ENCODE data around the gene RNLS. TPM values are rescaled to one million over a fixed set of nuclear protein-coding genes. Genes with fewer than 3 reads are reported as not detected.
"Not testable (repeated sequence)": the region's sequence is repeated elsewhere in the genome, so short reads cannot be mapped to it uniquely, and the experiment has no call there.

The RNLS gene
- total RNA-seq, 2 experiments from 2014 or later: 1.2 to 1.8 TPM

- CTCF ChIA-PET: no interaction called here
- peaks cover 6% of the 10 kb centered on the region for H3K27me3 Mint-ChIP-seq
- POLR2A ChIA-PET: no interaction called here
- no peak for DNase-seq
- no peak overlapping the region for H3K4me3 Mint-ChIP-seq
- peaks cover 7% of the 10 kb centered on the region for H3K4me1 Mint-ChIP-seq
- H3K27ac Mint-ChIP-seq: no peak overlapping the region
- peaks cover 29% of the 10 kb centered on the region for H3K9me3 Mint-ChIP-seq
- H3K36me3 Mint-ChIP-seq (ENCODE audit: low read depth): peaks cover 30% of the 10 kb centered on the region
Observed at GRCh38 chr10:88315755-88316154, 267.4 kb downstream of the RNLS start.

DNA sequence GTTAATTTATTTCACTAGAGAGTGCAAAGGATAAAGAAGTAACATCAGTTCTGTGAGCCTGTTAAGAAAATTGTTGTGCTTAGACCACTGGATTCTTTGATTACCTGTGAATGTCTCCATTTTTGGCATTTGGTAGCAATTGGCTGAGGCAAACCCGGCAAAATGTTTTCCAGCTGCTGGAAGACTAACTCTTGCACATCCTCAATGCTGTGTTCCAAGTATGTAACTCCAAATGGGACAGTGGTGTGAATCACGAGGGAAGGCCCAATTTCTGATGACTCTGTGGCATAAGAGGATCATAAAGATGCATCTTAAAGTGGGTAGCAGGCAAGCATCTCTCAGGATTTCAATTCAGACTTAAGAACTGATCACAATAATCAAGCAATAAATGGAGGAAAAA, 268.8 kb downstream of the RNLS start:
- H3K36me3 Mint-ChIP-seq (ENCODE audit: low read depth): peaks cover 17% of the 10 kb centered on the region
- H3K27ac Mint-ChIP-seq: no peak overlapping the region
- ChIA-PET CTCF (interaction anchor here (1.3 kb wide), 1 partner anchor 31 kb away, joined by 3 read pairs; no protein-coding TSS in a partner anchor), POLR2A (no interaction called here)
- peaks cover 7% of the 10 kb centered on the region for H3K4me1 Mint-ChIP-seq
- H3K27me3 Mint-ChIP-seq: peaks cover 6% of the 10 kb centered on the region
- no peak overlapping the region for H3K4me3 Mint-ChIP-seq
- DNase-seq: no peak
- peaks cover 15% of the 10 kb centered on the region for H3K9me3 Mint-ChIP-seq

DNA sequence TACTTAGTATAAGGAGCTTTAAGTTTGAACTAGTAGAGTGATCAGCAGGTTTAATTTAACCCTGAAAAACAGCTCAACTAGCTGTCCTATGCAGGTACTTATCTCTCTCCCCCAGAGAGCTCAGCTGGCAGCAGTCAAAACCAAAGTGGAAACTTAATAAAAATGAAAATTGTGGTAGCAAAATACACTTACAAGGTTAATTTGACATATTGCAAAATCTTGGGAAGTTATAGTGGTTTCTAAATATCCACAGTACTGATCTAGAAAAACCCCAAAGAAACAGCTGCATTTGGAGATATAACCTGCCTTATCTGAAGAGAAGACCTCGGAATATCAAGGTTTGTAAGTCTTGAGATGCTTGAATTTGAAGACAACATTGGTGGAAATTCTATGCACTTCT, 269.2 kb downstream of the RNLS start:
- H3K9me3 Mint-ChIP-seq: peaks cover 10% of the 10 kb centered on the region
- DNase-seq: no peak
- ChIA-PET POLR2A (interaction anchor here (0.7 kb wide), 1 partner anchor 104 kb away, joined by 3 read pairs; no protein-coding TSS in a partner anchor), CTCF (interaction anchor here (1.3 kb wide), 1 partner anchor 30 kb away, joined by 3 read pairs; no protein-coding TSS in a partner anchor)
- H3K4me1 Mint-ChIP-seq: peaks cover 7% of the 10 kb centered on the region
- no peak overlapping the region for H3K4me3 Mint-ChIP-seq
- H3K27me3 Mint-ChIP-seq: peaks cover 6% of the 10 kb centered on the region
- peaks cover 14% of the 10 kb centered on the region for H3K36me3 Mint-ChIP-seq (ENCODE audit: low read depth)
- no peak overlapping the region for H3K27ac Mint-ChIP-seq

DNA sequence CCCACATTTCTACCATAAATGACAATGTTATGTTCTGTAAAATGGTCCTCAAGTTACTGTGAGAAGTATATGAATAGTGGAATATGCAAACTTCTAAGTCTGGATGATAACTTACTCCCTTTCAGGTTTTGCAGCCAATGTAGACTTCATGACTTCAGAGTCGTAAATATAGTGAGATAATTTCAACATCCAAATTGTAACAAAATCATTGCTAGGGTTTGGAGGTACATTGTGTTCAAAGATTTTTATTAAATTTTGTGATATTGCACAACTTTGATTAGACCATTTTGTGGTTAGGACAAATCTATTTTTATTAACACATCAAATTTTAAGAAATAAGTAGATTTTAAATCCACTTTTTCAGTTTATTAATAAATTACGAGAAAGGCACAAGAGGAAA, 270.3 kb downstream of the RNLS start:
- Mint-ChIP-seq H3K4me3 (no peak overlapping the region), H3K4me1 (peaks cover 7% of the 10 kb centered on the region), H3K9me3 (peaks cover 7% of the 10 kb centered on the region), H3K36me3 (ENCODE audit: low read depth) (peaks cover 12% of the 10 kb centered on the region), H3K27me3 (peaks cover 6% of the 10 kb centered on the region), H3K27ac (no peak overlapping the region)
- ChIA-PET CTCF (no interaction called here), POLR2A (no interaction called here)
- no peak for DNase-seq

GRCh38 chr10:88311264-88311663, 271.9 kb downstream of the RNLS start:
- no peak for DNase-seq
- H3K9me3 Mint-ChIP-seq: peaks cover 5% of the 10 kb centered on the region
- peaks cover 7% of the 10 kb centered on the region for H3K36me3 Mint-ChIP-seq (ENCODE audit: low read depth)
- ChIA-PET POLR2A (no interaction called here), CTCF (interaction anchor here (0.6 kb wide), 1 partner anchor 1101 kb away, joined by 3 read pairs; no protein-coding TSS in a partner anchor)
- no peak overlapping the region for H3K27ac Mint-ChIP-seq
- H3K27me3 Mint-ChIP-seq: peaks cover 10% of the 10 kb centered on the region
- H3K4me1 Mint-ChIP-seq: peaks cover 7% of the 10 kb centered on the region
- H3K4me3 Mint-ChIP-seq: no peak overlapping the region

DNA sequence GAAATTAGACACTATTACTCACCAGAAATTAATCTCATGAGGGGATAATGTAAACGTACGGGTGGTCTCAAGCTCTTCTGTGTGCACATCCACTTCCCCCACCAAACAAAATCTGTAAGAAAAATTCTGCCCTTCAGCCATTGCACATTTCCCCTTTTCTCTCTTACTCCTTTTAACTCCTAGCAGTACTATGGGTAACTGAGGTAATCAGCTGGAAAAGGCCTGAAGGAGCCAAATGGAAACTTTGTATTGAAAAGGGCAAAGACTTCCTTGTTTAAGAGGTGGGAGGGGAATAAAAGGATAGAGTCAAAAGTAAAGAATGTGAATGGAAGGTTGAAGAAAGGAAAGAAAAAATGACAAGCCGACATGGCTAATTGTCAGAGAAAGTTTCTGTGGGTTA, 273.8 kb downstream of the RNLS start:
- no peak overlapping the region for H3K27ac Mint-ChIP-seq
- H3K4me3 Mint-ChIP-seq: no peak overlapping the region
- CTCF ChIA-PET: interaction anchor here (1.0 kb wide), 1 partner anchor 21 kb away, joined by 3 read pairs; no protein-coding TSS in a partner anchor

GRCh38 chr10:88308361-88308760, 274.8 kb downstream of the RNLS start:
- DNase-seq; H3K4me1 Mint-ChIP-seq; CTCF ChIA-PET; H3K4me3 Mint-ChIP-seq; POLR2A ChIA-PET; H3K36me3 Mint-ChIP-seq (ENCODE audit: low read depth); H3K27me3 Mint-ChIP-seq; H3K27ac Mint-ChIP-seq; H3K9me3 Mint-ChIP-seq: not testable (repeated sequence)

More for the DNA sequence above, 273.8 kb downstream of the RNLS start:
- H3K27me3 Mint-ChIP-seq: peaks cover 8% of the 10 kb centered on the region
- POLR2A ChIA-PET: no interaction called here
- peaks cover 7% of the 10 kb centered on the region for H3K36me3 Mint-ChIP-seq (ENCODE audit: low read depth)
- no peak for DNase-seq
- peaks cover 8% of the 10 kb centered on the region for H3K9me3 Mint-ChIP-seq
- H3K4me1 Mint-ChIP-seq: peaks cover 7% of the 10 kb centered on the region

DNA sequence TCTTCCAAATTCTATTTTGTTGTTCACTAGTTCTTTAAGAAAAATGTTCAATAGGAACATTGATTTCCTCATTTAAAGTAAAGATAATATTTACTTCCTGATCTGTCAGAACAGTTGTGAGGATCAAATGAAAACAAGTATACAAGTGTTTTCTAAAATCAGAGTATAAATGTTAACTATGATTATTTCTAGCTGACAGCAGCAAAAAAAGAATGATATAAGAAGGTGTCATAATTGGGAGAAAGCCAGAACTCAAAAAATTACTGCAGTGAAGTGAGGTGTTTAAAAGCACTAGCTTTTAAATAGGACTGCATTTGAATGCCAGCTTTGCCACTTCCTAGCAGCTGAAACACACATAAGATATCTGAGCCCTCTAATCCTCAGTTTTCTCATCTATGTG, 283.3 kb downstream of the RNLS start:
- Mint-ChIP-seq H3K9me3 (peaks cover 13% of the 10 kb centered on the region), H3K27me3 (no peaks in the 10 kb centered on the region), H3K36me3 (ENCODE audit: low read depth) (peaks cover 4% of the 10 kb centered on the region), H3K4me1 (peaks cover 9% of the 10 kb centered on the region), H3K27ac (no peak overlapping the region), H3K4me3 (no peak overlapping the region)
- no peak for DNase-seq
- CTCF ChIA-PET: no interaction called here
- POLR2A ChIA-PET: no interaction called here

- H3K36me3 Mint-ChIP-seq (ENCODE audit: low read depth): peaks cover 4% of the 10 kb centered on the region
- DNase-seq: no peak
- no peaks in the 10 kb centered on the region for H3K27me3 Mint-ChIP-seq
- peaks cover 12% of the 10 kb centered on the region for H3K4me1 Mint-ChIP-seq
- peaks cover 5% of the 10 kb centered on the region for H3K9me3 Mint-ChIP-seq
- no peak overlapping the region for H3K4me3 Mint-ChIP-seq
- ChIA-PET CTCF (no interaction called here), POLR2A (no interaction called here)
- no peak overlapping the region for H3K27ac Mint-ChIP-seq
Observed at GRCh38 chr10:88297103-88297502, 286.0 kb downstream of the RNLS start.

- Mint-ChIP-seq H3K27ac (no peak overlapping the region), H3K36me3 (ENCODE audit: low read depth) (peaks cover 4% of the 10 kb centered on the region), H3K9me3 (no peaks in the 10 kb centered on the region), H3K4me1 (peaks cover 5% of the 10 kb centered on the region), H3K4me3 (no peak overlapping the region), H3K27me3 (no peaks in the 10 kb centered on the region)
- CTCF ChIA-PET: interaction anchor here (3.5 kb wide), 1 partner anchor 13 kb away, joined by 11 read pairs; no protein-coding TSS in a partner anchor
- POLR2A ChIA-PET: no interaction called here
- DNase-seq: no peak
Observed at GRCh38 chr10:88293651-88294230, 289.4 kb downstream of the RNLS start.

DNA sequence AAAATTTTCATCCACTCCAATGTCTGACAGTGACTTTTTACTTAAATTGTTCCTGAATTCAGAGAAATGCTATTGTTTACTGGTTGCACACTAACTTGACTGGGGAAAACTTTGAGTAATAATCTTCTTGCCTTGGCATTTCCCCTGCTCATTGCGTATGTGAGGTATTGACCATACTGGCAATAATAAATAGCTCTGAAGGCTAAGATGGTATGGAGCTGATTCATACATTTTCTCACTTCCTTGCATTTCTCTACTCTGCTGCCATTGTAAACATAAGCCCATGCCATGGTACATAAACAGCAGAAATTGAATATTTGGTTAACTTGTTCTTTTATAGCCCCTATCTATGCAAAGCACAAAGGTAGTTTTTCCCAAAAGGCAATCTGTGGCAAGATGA, 290.0 kb downstream of the RNLS start:
- CTCF ChIA-PET: interaction anchor here (0.7 to 3.5 kb wide), 2 partner anchors 13 to 652 kb away, joined by 3 to 11 read pairs; no protein-coding TSS in a partner anchor
- Mint-ChIP-seq H3K9me3 (no peaks in the 10 kb centered on the region), H3K27ac (no peak overlapping the region), H3K36me3 (ENCODE audit: low read depth) (peaks cover 3% of the 10 kb centered on the region), H3K4me1 (peaks cover 5% of the 10 kb centered on the region), H3K4me3 (no peak overlapping the region), H3K27me3 (no peaks in the 10 kb centered on the region)
- no peak for DNase-seq
- POLR2A ChIA-PET: no interaction called here

- no peak overlapping the region for H3K4me3 Mint-ChIP-seq
- H3K36me3 Mint-ChIP-seq (ENCODE audit: low read depth): peaks cover 5% of the 10 kb centered on the region
- peaks cover 5% of the 10 kb centered on the region for H3K4me1 Mint-ChIP-seq
- H3K27me3 Mint-ChIP-seq: no peaks in the 10 kb centered on the region
- H3K9me3 Mint-ChIP-seq: no peaks in the 10 kb centered on the region
- no peak for DNase-seq
- ChIA-PET POLR2A (no interaction called here), CTCF (interaction anchor here (1.1 to 3.5 kb wide), 2 partner anchors 12 kb away, joined by 6 to 11 read pairs; no protein-coding TSS in a partner anchor)
- no peak overlapping the region for H3K27ac Mint-ChIP-seq
Observed at GRCh38 chr10:88292185-88292514, 291.0 kb downstream of the RNLS start.

GRCh38 chr10:88291289-88292184, 291.6 kb downstream of the RNLS start:
- Mint-ChIP-seq H3K4me1 (peaks cover 5% of the 10 kb centered on the region), H3K4me3 (no peak overlapping the region), H3K9me3 (no peaks in the 10 kb centered on the region), H3K36me3 (ENCODE audit: low read depth) (peaks cover 5% of the 10 kb centered on the region), H3K27me3 (no peaks in the 10 kb centered on the region), H3K27ac (no peak overlapping the region)
- POLR2A ChIA-PET: no interaction called here
- no peak for DNase-seq
- CTCF ChIA-PET: interaction anchor here (1.1 to 3.5 kb wide), 2 partner anchors 11 to 13 kb away, joined by 6 to 11 read pairs; no protein-coding TSS in a partner anchor
